GM23248 (cell line): ENCODE results near the gene KCTD17. TPM values are rescaled to one million over a fixed set of nuclear protein-coding genes. Genes with fewer than 3 reads are reported as not detected.

Source experiments
- DNase-seq: peaks from one replicate; pipeline ENCODE4 v3.0.0-alpha.2; 2015
- H2AFZ ChIP-seq: fragments of 200-600 bp; sonication (generic); 2 replicates; pipeline ENCODE4 v1.6.1; 2016; ENCODE audit warnings: antibody characterized with exemption
- H3F3A ChIP-seq: fragments of 200-600 bp; sonication (generic); 2 replicates; pipeline ENCODE4 v1.6.1; 2016; ENCODE audit warnings: mild to moderate bottlenecking, antibody characterized with exemption, mixed run types; ENCODE audit not compliant: insufficient read depth
- H3K27ac ChIP-seq: fragments of 200-600 bp; sonication (generic); 2 replicates; pipeline ENCODE4 v1.5.1; 2016; ENCODE audit warnings: mild to moderate bottlenecking
- H3K27me3 ChIP-seq: fragments of 200-600 bp; sonication (generic); replicated peaks from 2 replicates; pipeline ENCODE4 v1.6.1; 2016; ENCODE audit warnings: mild to moderate bottlenecking; ENCODE audit not compliant: insufficient read depth
- H3K36me3 ChIP-seq: fragments of 200-600 bp; sonication (generic); 2 replicates; pipeline ENCODE4 v1.6.1; 2016; ENCODE audit warnings: low read depth, mild to moderate bottlenecking
- H3K4me1 ChIP-seq: fragments of 200-600 bp; sonication (generic); 2 replicates; pipeline ENCODE4 v1.6.1; 2016; ENCODE audit warnings: mild to moderate bottlenecking; ENCODE audit not compliant: insufficient read depth
- H3K4me2 ChIP-seq: fragments of 200-600 bp; sonication (generic); one replicate; pipeline ENCODE4 v1.6.1; 2016; ENCODE audit warnings: mild to moderate bottlenecking; ENCODE audit not compliant: unreplicated experiment
- H3K4me3 ChIP-seq: fragments of 200-600 bp; sonication (generic); 2 replicates; pipeline ENCODE4 v1.5.1; 2016; ENCODE audit warnings: mild to moderate bottlenecking
- H3K79me2 ChIP-seq: fragments of 200-600 bp; sonication (generic); 2 replicates; pipeline ENCODE4 v1.6.1; 2016; ENCODE audit warnings: mild to moderate bottlenecking; ENCODE audit not compliant: insufficient read depth
- H3K9ac ChIP-seq: fragments of 200-600 bp; sonication (generic); 2 replicates; pipeline ENCODE4 v1.6.1; 2016; ENCODE audit warnings: mild to moderate bottlenecking
- H3K9me2 ChIP-seq: fragments of 200-600 bp; sonication (generic); 2 replicates; pipeline ENCODE4 v1.6.1; 2016; ENCODE audit warnings: mixed run types, mild to moderate bottlenecking, moderate library complexity; ENCODE audit not compliant: insufficient read depth
- H3K9me3 ChIP-seq: fragments of 200-600 bp; sonication (generic); one replicate; pipeline ENCODE4 v1.6.1; 2017; ENCODE audit warnings: low read depth
- H4K20me1 ChIP-seq: fragments of 200-600 bp; sonication (generic); 2 replicates; pipeline ENCODE4 v1.6.0; 2016; ENCODE audit not compliant: insufficient read depth
- EZH2 ChIP-seq: fragments of 200-600 bp; sonication (generic); IDR thresholded peaks from 2 replicates; pipeline ENCODE4 v1.6.1; 2018; ENCODE audit warnings: antibody characterized with exemption, mild to moderate bottlenecking; ENCODE audit not compliant: insufficient read depth, poor library complexity, severe bottlenecking
- EZH2phosphoT487 ChIP-seq: fragments of 200-600 bp; sonication (generic); IDR thresholded peaks from 2 replicates; pipeline ENCODE4 v1.6.1; 2018; ENCODE audit warnings: antibody characterized with exemption, moderate library complexity, mild to moderate bottlenecking, low read depth; ENCODE audit not compliant: insufficient read depth
- whole genome bisulfite sequencing, 2 experiments: methylation state at CpG; one replicate each; pipeline ENCODE4 v1.1.6; 2015 to 2017; ENCODE audit warnings: low lambda C conversion rate in 2 of 2, low coverage in 1 of 2; ENCODE audit errors: missing lambda C conversion rate in 2 of 2; 5-methylcytosine and 5-hydroxymethylcytosine counted together
- in situ Hi-C: fragments of 300-500 bp; cut with MboI; formaldehyde crosslinking; loops from 2 replicates; pipeline ENCODE4 v1.15.0; 2020
- polyA plus RNA-seq: library from polyadenylated mRNA; unstranded; fragments of >200 nt; fragmentation: Nextera tagmentation; extraction: Ambion mirVana; gene quantifications from 2 replicates; pipeline ENCODE4 v1.2.1, GENCODE V29; 2016
- total RNA-seq: library from RNA; depleted of rRNA; stranded (reverse); fragments of >200 nt; shearing (Covaris generic); gene quantifications from 2 replicates; pipeline ENCODE4 v1.2.3, GENCODE V29; 2014

The KCTD17 gene
- total and polyA plus RNA-seq, 2 experiments from 2014 or later = 41.6 to 59.6 TPM

GRCh38 chr22:37103656-37104452 is 52.3 kb downstream of the KCTD17 start:
- Histone ChIP-seq H3K9me2 (no peaks in the 10 kb centered on the region), H3K36me3 (no peaks in the 10 kb centered on the region), H3K9ac (no peak overlapping the region), H3K4me3 (no peak overlapping the region), H3K79me2 (no peaks in the 10 kb centered on the region), H3K4me2 (no peak overlapping the region), H3K9me3 (no peaks in the 10 kb centered on the region), H3K27me3 (peaks cover 39% of the 10 kb centered on the region), H3K4me1 (no peaks in the 10 kb centered on the region), H3F3A (no peaks in the 10 kb centered on the region), H4K20me1 (no peaks in the 10 kb centered on the region), H3K27ac (no peak overlapping the region), H2AFZ (no peak overlapping the region)
- WGBS, 2 experiments = 28 to 30% methylated on average over 14 of the region's 14 CpGs
- in situ Hi-C loops = no loop called here
- no peak for DNase-seq
- no peak for TF ChIP-seq EZH2
- TF ChIP-seq EZH2phosphoT487 = no peak

GRCh38 chr22:37105154-37105553 is 53.6 kb downstream of the KCTD17 start:
- no peak overlapping the region for H3K27ac ChIP-seq

GRCh38 chr22:37105990-37106389 is 54.4 kb downstream of the KCTD17 start:
- H3K4me2 ChIP-seq = no peak overlapping the region
- H3K9me3 ChIP-seq = no peaks in the 10 kb centered on the region
- no peak overlapping the region for H2AFZ ChIP-seq
- H4K20me1 ChIP-seq = no peaks in the 10 kb centered on the region
- H3K4me1 ChIP-seq = no peaks in the 10 kb centered on the region
- H3K36me3 ChIP-seq = no peaks in the 10 kb centered on the region
- H3K9me2 ChIP-seq = no peaks in the 10 kb centered on the region
- H3K27ac ChIP-seq = no peak overlapping the region
- no peaks in the 10 kb centered on the region for H3F3A ChIP-seq
- no peak overlapping the region for H3K4me3 ChIP-seq
- no peak for DNase-seq
- no peaks in the 10 kb centered on the region for H3K79me2 ChIP-seq
- in situ Hi-C loops = no loop called here
- H3K9ac ChIP-seq = no peak overlapping the region
- H3K27me3 ChIP-seq = peaks cover 27% of the 10 kb centered on the region
- TF ChIP-seq EZH2 = no peak
- no peak for TF ChIP-seq EZH2phosphoT487
- 42 to 55% methylated on average over 5 of the region's 5 CpGs for WGBS, 2 experiments

More at GRCh38 chr22:37105154-37105553, 53.6 kb downstream of the KCTD17 start:
- Histone ChIP-seq H3K9me3 (no peaks in the 10 kb centered on the region), H3K4me1 (no peaks in the 10 kb centered on the region), H3K36me3 (no peaks in the 10 kb centered on the region), H3K79me2 (no peaks in the 10 kb centered on the region), H3K4me3 (no peak overlapping the region), H3K9me2 (no peaks in the 10 kb centered on the region), H3F3A (no peaks in the 10 kb centered on the region), H4K20me1 (no peaks in the 10 kb centered on the region), H3K9ac (no peak overlapping the region), H2AFZ (no peak overlapping the region), H3K27me3 (peaks cover 28% of the 10 kb centered on the region), H3K4me2 (no peak overlapping the region)
- in situ Hi-C loops = no loop called here
- TF ChIP-seq EZH2phosphoT487 (no peak), EZH2 (no peak)
- no peak for DNase-seq
- 9 to 12% methylated on average over 7 of the region's 7 CpGs for WGBS, 2 experiments

GRCh38 chr22:37107816-37108621 is 56.5 kb downstream of the KCTD17 start:
- TF ChIP-seq EZH2phosphoT487 (no peak), EZH2 (no peak)
- H3K9me2 ChIP-seq = no peaks in the 10 kb centered on the region
- no peaks in the 10 kb centered on the region for H4K20me1 ChIP-seq
- H3K27me3 ChIP-seq = peaks cover 38% of the 10 kb centered on the region
- no peaks in the 10 kb centered on the region for H3F3A ChIP-seq
- no peaks in the 10 kb centered on the region for H3K36me3 ChIP-seq
- no peaks in the 10 kb centered on the region for H3K4me1 ChIP-seq
- no peak overlapping the region for H2AFZ ChIP-seq
- no peak overlapping the region for H3K9ac ChIP-seq
- no peaks in the 10 kb centered on the region for H3K9me3 ChIP-seq
- no peak for DNase-seq
- H3K4me2 ChIP-seq = no peak overlapping the region
- WGBS, 2 experiments = 60 to 64% methylated on average over 18 of the region's 18 CpGs
- no peak overlapping the region for H3K27ac ChIP-seq
- H3K79me2 ChIP-seq = no peaks in the 10 kb centered on the region
- in situ Hi-C loops = no loop called here
- no peak overlapping the region for H3K4me3 ChIP-seq
